Colonic mucosa (tissue), 4 donors: ENCODE data around the gene S100A6. TPM values are rescaled to one million over a fixed set of nuclear protein-coding genes. Genes with fewer than 3 reads are reported as not detected.

Source experiments
- DNase-seq: peaks from one replicate; pipeline ENCODE4 v3.0.0-alpha.2; 2020
- H3K27ac ChIP-seq: fragments of 200-600 bp; one replicate; pipeline ENCODE4 v1.8.0; 2021
- H3K27me3 ChIP-seq: fragments of 200-600 bp; one replicate; pipeline ENCODE4 v1.8.0; 2021
- H3K36me3 ChIP-seq: fragments of 200-600 bp; one replicate; pipeline ENCODE4 v1.8.0; 2021
- H3K4me1 ChIP-seq: fragments of 200-600 bp; one replicate; pipeline ENCODE4 v1.8.0; 2021; ENCODE audit warnings: mild to moderate bottlenecking
- H3K4me3 ChIP-seq: fragments of 200-600 bp; one replicate; pipeline ENCODE4 v1.8.0; 2021
- H3K9ac ChIP-seq, 2 donors: one replicate each; pipeline ENCODE4 v1.7.0; 2013; ENCODE audit warnings: control low read depth in 2 of 2, low read depth in 2 of 2, low read length in 2 of 2
- H3K9me3 ChIP-seq: fragments of 200-600 bp; one replicate; pipeline ENCODE4 v1.8.0; 2021
- CTCF ChIP-seq: fragments of 200-600 bp; IDR thresholded peaks from one replicate; pipeline ENCODE4 v1.8.0; 2022; ENCODE audit warnings: antibody characterized with exemption, mild to moderate bottlenecking
- intact Hi-C: fragments of 100-400 bp; cut with DNase I; formaldehyde crosslinking; loops from one replicate; pipeline ENCODE4 v1.14.1; 2022
- total RNA-seq, 2 donors: library from RNA; stranded (reverse); fragmentation: NEBNext Ultra II Directional in 1 of 2; extraction: Animal tissue kit (Norgen Biotek cat#: 25700) in 1 of 2; gene quantifications; one replicate each; pipeline ENCODE4 v1.2.1, GENCODE V29; 2021
- donor health status: healthy.
- donor health status: DM: no; HTN: no; CAD: no.
- donor health status: DM: no; HTN: no; CAD: no.

The S100A6 gene
- total RNA-seq, 2 donors from 2014 or later, result 2,444 to 2,474 TPM

GRCh38 chr1:153538315-153538821 is 2.6 kb upstream of the S100A6 start:
- H3K9me3 ChIP-seq, result no peaks in the 10 kb centered on the region
- peak overlapping the region; percentile 99 for H3K27ac ChIP-seq
- H3K27me3 ChIP-seq, result no peaks in the 10 kb centered on the region
- no peak for TF ChIP-seq CTCF
- no peaks in the 10 kb centered on the region for H3K36me3 ChIP-seq
- intact Hi-C loops, result no loop called here
- peaks cover 22% of the 10 kb centered on the region for H3K4me1 ChIP-seq
- H3K9ac ChIP-seq, result peak overlapping the region in 1 of 2 donors; percentile 41
- peak; percentile 94 for DNase-seq
- H3K4me3 ChIP-seq, result no peak overlapping the region

GRCh38 chr1:153537376-153537730 is 1.6 kb upstream of the S100A6 start:
- peak overlapping the region; percentile 99 for H3K27ac ChIP-seq
- intact Hi-C loops, result no loop called here
- DNase-seq, result peak; percentile 29
- H3K4me3 ChIP-seq, result no peak overlapping the region
- H3K9ac ChIP-seq, result peak overlapping the region in 1 of 2 donors; percentile 100
- no peaks in the 10 kb centered on the region for H3K36me3 ChIP-seq
- no peaks in the 10 kb centered on the region for H3K27me3 ChIP-seq
- TF ChIP-seq CTCF, result no peak
- H3K9me3 ChIP-seq, result no peaks in the 10 kb centered on the region
- peaks cover 17% of the 10 kb centered on the region for H3K4me1 ChIP-seq

- DNase-seq, result peak; percentile 89
- H3K9me3 ChIP-seq, result no peaks in the 10 kb centered on the region
- H3K36me3 ChIP-seq, result no peaks in the 10 kb centered on the region
- intact Hi-C loops, result no loop called here
- H3K4me1 ChIP-seq, result peaks cover 15% of the 10 kb centered on the region
- H3K27me3 ChIP-seq, result no peaks in the 10 kb centered on the region
- H3K27ac ChIP-seq, result peak overlapping the region; percentile 99
- peak overlapping the region; percentile 76 for H3K4me3 ChIP-seq
- H3K9ac ChIP-seq, result peak overlapping the region; percentile 79 to 100
- TF ChIP-seq CTCF, result no peak
Measured at GRCh38 chr1:153536671-153537375, 1.0 kb upstream of the S100A6 start.

GRCh38 chr1:153536012-153536670 is 350 bp upstream of the S100A6 start:
- no peak for TF ChIP-seq CTCF
- Histone ChIP-seq H3K9me3 (no peaks in the 10 kb centered on the region), H3K9ac (peak overlapping the region; percentile 99 to 100), H3K27me3 (no peaks in the 10 kb centered on the region), H3K36me3 (no peaks in the 10 kb centered on the region), H3K4me1 (peaks cover 15% of the 10 kb centered on the region), H3K27ac (peak overlapping the region; percentile 99), H3K4me3 (peak overlapping the region; percentile 76)
- intact Hi-C loops, result no loop called here
- DNase-seq, result peak; percentile 95

GRCh38 chr1:153534925-153535241 is 908 bp downstream of the S100A6 start:
- no peak for DNase-seq
- H3K9ac ChIP-seq, result peak overlapping the region; percentile 99 to 100

More at GRCh38 chr1:153534925-153535241, 908 bp downstream of the S100A6 start:
- Histone ChIP-seq H3K4me3 (peak overlapping the region; percentile 76), H3K36me3 (no peaks in the 10 kb centered on the region), H3K4me1 (peaks cover 15% of the 10 kb centered on the region), H3K9me3 (no peaks in the 10 kb centered on the region), H3K27ac (peak overlapping the region; percentile 99), H3K27me3 (no peaks in the 10 kb centered on the region)
- TF ChIP-seq CTCF, result no peak
- intact Hi-C loops, result loop anchor here (1.0 kb wide), 1 partner anchor 33 kb away; no protein-coding TSS in a partner anchor
